NCI-H1092 treated with DMSO at 0.1 percent for 48 hours (cell line): ENCODE data around the gene MTG2.

Source experiments
- DNase-seq: peaks from one replicate; lab custom pipeline; 2025; lab: John Stamatoyannopoulos, UW

Gene MTG2

GRCh38 chr20:62163485-62163865 lies 19.4 kb upstream of the MTG2 start:
- no peak for DNase-seq

GRCh38 chr20:62163986-62164762 lies 18.7 kb upstream of the MTG2 start:
- no peak for DNase-seq

GRCh38 chr20:62164879-62165761 lies 17.7 kb upstream of the MTG2 start:
- no peak for DNase-seq

GRCh38 chr20:62165762-62166399 lies 16.9 kb upstream of the MTG2 start:
- DNase-seq = no peak

GRCh38 chr20:62167474-62167873 lies 15.4 kb upstream of the MTG2 start:
- DNase-seq = no peak

GRCh38 chr20:62168061-62168460 lies 14.8 kb upstream of the MTG2 start:
- DNase-seq = no peak

GRCh38 chr20:62168890-62169435 lies 13.9 kb upstream of the MTG2 start:
- DNase-seq = no peak

- no peak for DNase-seq
Measured at GRCh38 chr20:62170536-62170935, 12.3 kb upstream of the MTG2 start.

- no peak for DNase-seq
Measured at GRCh38 chr20:62171245-62171644, 11.6 kb upstream of the MTG2 start.

GRCh38 chr20:62172666-62173065 lies 10.2 kb upstream of the MTG2 start:
- DNase-seq = no peak

GRCh38 chr20:62174021-62174804 lies 8.6 kb upstream of the MTG2 start:
- no peak for DNase-seq

GRCh38 chr20:62174870-62175624 lies 7.8 kb upstream of the MTG2 start:
- DNase-seq = no peak

GRCh38 chr20:62175711-62176110 lies 7.1 kb upstream of the MTG2 start:
- no peak for DNase-seq

GRCh38 chr20:62176866-62177265 lies 6.0 kb upstream of the MTG2 start:
- no peak for DNase-seq

- DNase-seq = no peak
Measured at GRCh38 chr20:62177307-62177706, 5.5 kb upstream of the MTG2 start.

- no peak for DNase-seq
Measured at GRCh38 chr20:62178316-62179161, 4.3 kb upstream of the MTG2 start.

GRCh38 chr20:62179162-62179504 lies 3.7 kb upstream of the MTG2 start:
- DNase-seq = no peak

- DNase-seq = no peak
Measured at GRCh38 chr20:62181808-62182207, 1.0 kb upstream of the MTG2 start.

- no peak for DNase-seq
Measured at GRCh38 chr20:62183426-62184142, 756 bp downstream of the MTG2 start.

- DNase-seq = no peak
Measured at GRCh38 chr20:62186096-62186426, 3.2 kb downstream of the MTG2 start.
